Testis (tissue), 3 donors: ENCODE data around the gene PSMC5. TPM values are rescaled to one million over a fixed set of nuclear protein-coding genes. Genes with fewer than 3 reads are reported as not detected.

ENCODE experiments used
- DNase-seq: peaks from one replicate; pipeline ENCODE4 v3.0.0-alpha.2; 2019
- H3K27ac ChIP-seq, 2 donors: fragments of 200-600 bp; sonication (generic); one replicate each; pipeline ENCODE4 v1.5.1; 2019
- H3K27me3 ChIP-seq: fragments of 200-600 bp; sonication (generic); one replicate; pipeline ENCODE4 v1.5.1; 2019
- H3K36me3 ChIP-seq: fragments of 200-600 bp; sonication (generic); one replicate; pipeline ENCODE4 v1.5.1; 2017; ENCODE audit warnings: low read depth; ENCODE audit errors: missing control alignments
- H3K4me1 ChIP-seq: fragments of 200-600 bp; sonication (generic); one replicate; pipeline ENCODE4 v1.5.1; 2019
- H3K4me3 ChIP-seq, 2 donors: fragments of 200-600 bp; sonication (generic); one replicate each; pipeline ENCODE4 v1.5.1; 2017 to 2019
- H3K9me3 ChIP-seq: fragments of 200-600 bp; sonication (generic); one replicate; pipeline ENCODE4 v1.5.1; 2017
- POLR2A ChIP-seq: fragments of 450-650 bp; IDR thresholded peaks from one replicate; pipeline ENCODE4 v1.6.1; 2017; ENCODE audit warnings: antibody characterized with exemption, mild to moderate bottlenecking, moderate library complexity
- WGBS, 2 donors: methylation state at CpG; one replicate each; pipeline ENCODE4 v1.1.5; 2018; 5-methylcytosine and 5-hydroxymethylcytosine counted together
- intact Hi-C: fragments of 100-400 bp; cut with DNase I; formaldehyde crosslinking; loops from one replicate; pipeline ENCODE4 v1.15.1; 2023; ENCODE audit warnings: low total_unique reads
- polyA plus RNA-seq: library from polyadenylated mRNA; stranded (reverse); fragments of 350-450 nt; fragmentation: Illumina TruSeq; extraction: RNeasy Lipid Tissue Mini Kit (QIAGEN cat#74804); gene quantifications from one replicate; pipeline ENCODE4 v1.2.3, GENCODE V29; 2014; ENCODE audit warnings: low read depth, low replicate concordance; ENCODE audit not compliant: insufficient read depth
- total RNA-seq, 2 donors: library from RNA; depleted of rRNA; stranded (reverse); fragments of >200 nt; gene quantifications; one replicate each; pipeline ENCODE4 v1.2.3, GENCODE V29; 2016
- TF ChIP-seq, protein P1 (sequence below), 3 experiments: fragments of 450-650 bp in 2 of 3; fragments of 200-600 bp in 1 of 3; sonication (generic) in 1 of 3; IDR thresholded peaks; one replicate each; pipeline ENCODE4 v1.5.1; 2016 to 2019; ENCODE audit warnings: antibody characterized with exemption in 3 of 3, mild to moderate bottlenecking in 2 of 3, moderate library complexity in 1 of 3

Gene PSMC5
- total and polyA plus RNA-seq, 3 donors from 2014 or later, result 121 to 269 (median 145) TPM

DNA sequence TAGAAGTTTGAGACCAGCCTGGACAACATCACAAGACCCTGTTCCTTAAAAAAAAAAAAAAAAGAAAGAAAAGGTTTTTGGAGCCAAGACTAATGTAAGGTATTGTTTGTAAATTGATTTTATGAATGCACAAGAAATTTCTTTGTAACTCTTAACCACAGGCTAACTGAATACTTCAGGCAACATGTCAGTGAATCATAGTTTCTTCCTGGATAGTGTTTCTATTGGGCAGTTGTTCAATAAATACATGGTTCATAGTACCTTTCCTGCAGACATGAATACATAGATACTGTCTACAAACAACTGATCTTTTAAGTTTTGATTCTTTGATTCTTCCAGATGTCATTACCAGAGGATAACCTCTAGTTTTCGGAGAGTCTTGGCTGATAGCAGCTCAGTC is 41.7 kb upstream of the PSMC5 start:
- no peaks in the 10 kb centered on the region for H3K27me3 ChIP-seq
- no peaks in the 10 kb centered on the region for H3K36me3 ChIP-seq
- intact Hi-C loops, result no loop called here
- no peaks in the 10 kb centered on the region for H3K4me1 ChIP-seq
- no peak overlapping the region for H3K4me3 ChIP-seq
- TF ChIP-seq, protein P1, sequence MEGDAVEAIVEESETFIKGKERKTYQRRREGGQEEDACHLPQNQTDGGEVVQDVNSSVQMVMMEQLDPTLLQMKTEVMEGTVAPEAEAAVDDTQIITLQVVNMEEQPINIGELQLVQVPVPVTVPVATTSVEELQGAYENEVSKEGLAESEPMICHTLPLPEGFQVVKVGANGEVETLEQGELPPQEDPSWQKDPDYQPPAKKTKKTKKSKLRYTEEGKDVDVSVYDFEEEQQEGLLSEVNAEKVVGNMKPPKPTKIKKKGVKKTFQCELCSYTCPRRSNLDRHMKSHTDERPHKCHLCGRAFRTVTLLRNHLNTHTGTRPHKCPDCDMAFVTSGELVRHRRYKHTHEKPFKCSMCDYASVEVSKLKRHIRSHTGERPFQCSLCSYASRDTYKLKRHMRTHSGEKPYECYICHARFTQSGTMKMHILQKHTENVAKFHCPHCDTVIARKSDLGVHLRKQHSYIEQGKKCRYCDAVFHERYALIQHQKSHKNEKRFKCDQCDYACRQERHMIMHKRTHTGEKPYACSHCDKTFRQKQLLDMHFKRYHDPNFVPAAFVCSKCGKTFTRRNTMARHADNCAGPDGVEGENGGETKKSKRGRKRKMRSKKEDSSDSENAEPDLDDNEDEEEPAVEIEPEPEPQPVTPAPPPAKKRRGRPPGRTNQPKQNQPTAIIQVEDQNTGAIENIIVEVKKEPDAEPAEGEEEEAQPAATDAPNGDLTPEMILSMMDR (IDR thresholded peaks at IDR 0.05), result no peak
- TF ChIP-seq POLR2A, result no peak
- 76 to 90% methylated on average over 1 of the region's 1 CpG for WGBS, 2 donors
- DNase-seq, result no peak
- H3K9me3 ChIP-seq, result no peaks in the 10 kb centered on the region
- no peak overlapping the region for H3K27ac ChIP-seq

DNA sequence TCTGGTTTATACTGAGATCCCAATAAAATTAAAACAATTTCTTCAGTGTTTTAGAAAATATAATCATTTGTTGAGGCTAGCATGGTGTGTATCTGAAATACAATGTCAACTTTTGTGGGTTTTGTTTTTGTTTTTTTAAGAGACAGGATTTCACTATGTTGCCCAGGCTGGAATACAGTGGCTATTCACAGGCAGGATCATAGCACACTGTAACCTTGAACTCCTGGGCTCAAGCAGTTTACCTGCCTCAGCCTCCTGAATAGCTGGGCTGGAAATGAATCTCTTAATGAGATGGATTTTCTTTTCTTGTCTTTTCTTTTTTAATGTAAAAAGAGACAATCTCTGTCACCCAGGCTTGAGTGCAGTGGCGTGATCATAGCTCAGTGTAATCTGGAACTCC is 41.1 kb upstream of the PSMC5 start:
- TF ChIP-seq, protein P1 (IDR thresholded peaks at IDR 0.05), result no peak
- no peak for TF ChIP-seq POLR2A
- Histone ChIP-seq H3K27ac (no peak overlapping the region), H3K4me1 (no peaks in the 10 kb centered on the region), H3K36me3 (no peaks in the 10 kb centered on the region), H3K9me3 (no peaks in the 10 kb centered on the region), H3K4me3 (no peak overlapping the region), H3K27me3 (no peaks in the 10 kb centered on the region)
- WGBS, 2 donors, result 81 to 91% methylated on average over 1 of the region's 1 CpG
- intact Hi-C loops, result no loop called here
- DNase-seq, result no peak

DNA sequence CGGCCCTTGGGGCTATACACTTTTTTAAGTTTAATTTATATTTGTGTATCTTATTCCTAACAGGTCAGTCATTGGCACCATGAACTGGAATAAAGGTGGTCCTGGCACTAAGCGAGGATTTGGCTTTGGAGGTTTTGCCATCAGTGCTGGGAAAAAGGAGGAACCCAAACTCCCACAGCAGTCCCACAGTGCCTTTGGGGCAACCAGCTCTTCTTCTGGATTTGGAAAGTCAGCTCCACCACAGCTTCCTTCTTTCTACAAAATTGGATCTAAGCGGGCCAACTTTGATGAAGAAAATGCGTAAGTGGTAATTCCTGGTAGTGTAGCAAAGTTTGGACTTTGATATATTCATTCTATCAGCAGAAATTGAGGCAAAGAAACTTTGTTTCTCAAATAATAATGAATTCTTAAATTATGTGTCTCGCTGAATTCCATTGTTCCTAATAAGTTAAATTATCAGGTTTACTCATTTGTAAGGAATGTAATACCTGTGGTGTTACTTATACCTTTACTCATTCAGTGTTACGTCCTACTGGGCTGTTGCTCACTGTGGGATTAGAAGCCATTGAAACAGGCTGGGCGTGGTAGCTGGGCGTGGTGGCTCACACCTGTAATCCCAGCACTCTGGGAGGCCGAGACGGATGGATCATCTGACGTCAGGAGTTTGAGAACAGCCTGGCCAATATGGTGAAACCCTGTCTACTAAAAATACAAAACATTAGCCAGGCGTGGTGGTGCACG is 40.1 kb upstream of the PSMC5 start:
- no peaks in the 10 kb centered on the region for H3K9me3 ChIP-seq
- no peak overlapping the region for H3K4me3 ChIP-seq
- H3K36me3 ChIP-seq, result no peaks in the 10 kb centered on the region
- WGBS, 2 donors, result 90 to 94% methylated on average over 13 of the region's 13 CpGs
- no peak for TF ChIP-seq POLR2A
- TF ChIP-seq, protein P1 (IDR thresholded peaks at IDR 0.05), result no peak
- H3K27me3 ChIP-seq, result no peaks in the 10 kb centered on the region
- H3K4me1 ChIP-seq, result no peaks in the 10 kb centered on the region
- no peak for DNase-seq
- intact Hi-C loops, result no loop called here
- H3K27ac ChIP-seq, result no peak overlapping the region

DNA sequence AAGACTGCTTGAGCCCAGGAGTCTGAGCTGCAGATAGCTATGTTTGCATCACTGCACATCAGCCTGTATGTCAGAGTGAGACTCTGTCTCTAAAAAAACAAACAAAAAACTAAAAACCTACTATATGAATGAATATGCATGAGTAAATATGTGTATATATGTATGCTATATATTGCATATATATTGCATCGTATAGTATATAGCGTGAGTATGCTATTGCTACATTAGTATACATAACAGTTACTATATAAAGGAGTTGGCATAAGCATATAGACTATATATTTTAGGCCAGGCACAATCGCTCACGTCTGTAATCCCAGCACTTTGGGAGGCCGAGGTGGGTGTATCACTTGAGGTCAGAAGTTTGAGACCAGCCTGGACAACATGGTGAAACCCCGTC is 37.2 kb upstream of the PSMC5 start:
- no peak overlapping the region for H3K27ac ChIP-seq
- DNase-seq, result no peak
- intact Hi-C loops, result no loop called here
- H3K36me3 ChIP-seq, result no peaks in the 10 kb centered on the region
- no peak for TF ChIP-seq POLR2A
- TF ChIP-seq, protein P1 (IDR thresholded peaks at IDR 0.05), result no peak
- no peak overlapping the region for H3K4me3 ChIP-seq
- H3K27me3 ChIP-seq, result no peaks in the 10 kb centered on the region
- WGBS, 2 donors, result 85 to 92% methylated on average over 6 of the region's 6 CpGs
- no peaks in the 10 kb centered on the region for H3K9me3 ChIP-seq
- H3K4me1 ChIP-seq, result no peaks in the 10 kb centered on the region
